T-helper 2 cell (primary cell): ENCODE results near the gene SLX4IP.
A peak's percentile ranks its signal among the peaks of the same experiment; 100 is the strongest.

Experiments used
- DNase-seq, 5 experiments: peaks; one replicate each; pipeline versions ENCODE4 v3.0.0 to v3.0.0-alpha.2; 2012 to 2022

Gene SLX4IP

GRCh38 chr20:10554285-10554684 is 119.2 kb downstream of the SLX4IP start:
- DNase-seq, result no peak

GRCh38 chr20:10555393-10555792 is 120.3 kb downstream of the SLX4IP start:
- no peak for DNase-seq

- DNase-seq, result no peak
Observed at GRCh38 chr20:10555865-10556308, 120.8 kb downstream of the SLX4IP start.

DNA sequence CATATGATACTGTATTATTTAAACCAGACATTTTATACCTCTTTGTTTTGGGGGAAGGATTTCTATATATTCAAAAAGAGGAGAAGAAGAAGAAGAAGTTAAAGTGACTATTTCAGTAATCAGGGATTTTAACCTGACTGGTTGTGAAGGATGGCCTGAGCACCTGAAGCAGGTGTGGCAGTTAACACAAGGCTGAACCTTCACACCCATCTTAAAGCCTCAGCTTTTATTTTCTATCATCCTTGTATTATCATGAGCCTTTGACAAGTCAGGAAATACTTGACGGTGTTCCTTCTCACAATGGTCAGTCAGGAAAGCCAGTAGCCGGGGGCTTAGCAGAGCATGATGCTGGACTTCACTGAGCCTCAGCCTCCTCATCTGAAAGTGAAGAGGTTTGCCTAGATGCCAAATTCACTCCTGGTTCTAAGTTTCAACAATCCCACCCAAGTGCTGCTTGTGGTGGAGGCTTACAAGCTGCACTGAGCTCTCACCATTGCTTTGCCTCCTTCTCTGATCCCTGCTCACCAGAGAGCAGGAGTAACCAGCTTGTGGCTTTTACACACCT is 121.5 kb downstream of the SLX4IP start:
- no peak for DNase-seq

DNA sequence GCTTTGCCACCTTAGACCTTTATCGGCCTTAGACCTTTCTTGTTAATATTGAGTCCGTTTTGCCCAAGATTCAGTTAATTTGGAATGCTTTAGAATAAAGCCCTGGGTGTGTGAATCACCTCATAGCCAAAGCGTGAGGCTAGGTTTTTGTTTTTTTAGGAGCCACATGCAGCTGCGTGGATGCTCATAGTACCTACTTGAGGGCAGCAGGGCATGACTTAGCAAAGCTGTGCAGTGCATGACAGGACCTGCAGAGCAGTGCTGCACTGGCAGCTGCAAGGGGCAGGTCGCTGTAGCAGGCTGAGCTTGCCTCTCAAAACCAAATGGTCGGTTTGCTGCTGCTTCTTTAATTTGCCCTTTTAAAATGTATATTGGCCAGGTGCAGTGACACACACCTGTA is 122.6 kb downstream of the SLX4IP start:
- no peak for DNase-seq

DNA sequence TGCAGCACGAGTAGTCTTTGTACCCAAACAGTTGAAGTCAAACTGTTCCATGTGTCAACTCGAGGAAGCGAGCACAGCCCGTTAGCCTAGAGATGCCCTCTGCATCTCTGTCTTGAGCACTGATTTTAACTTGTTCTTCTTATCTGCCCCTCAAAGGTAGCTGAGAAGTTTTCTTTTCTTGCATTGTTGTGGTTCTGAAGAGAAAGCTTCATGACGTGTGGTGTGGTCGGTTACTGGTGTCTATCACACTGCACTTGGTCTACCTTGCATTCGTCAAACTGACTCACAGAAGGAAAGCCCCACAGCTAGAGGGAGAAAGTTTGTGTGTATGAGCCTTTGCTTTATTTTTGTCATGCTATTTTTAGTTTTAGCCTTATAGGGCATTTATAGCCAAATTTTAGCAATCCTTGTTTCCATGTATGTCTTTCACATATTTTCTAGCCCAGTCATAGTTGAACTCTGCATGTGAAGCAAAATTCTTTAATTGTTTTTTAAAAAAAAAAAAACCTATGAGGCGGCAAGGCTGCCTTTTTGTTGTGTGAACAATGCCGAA is 123.6 kb downstream of the SLX4IP start:
- peak in 2 of 5 experiments; percentile 21 to 93 for DNase-seq

DNA sequence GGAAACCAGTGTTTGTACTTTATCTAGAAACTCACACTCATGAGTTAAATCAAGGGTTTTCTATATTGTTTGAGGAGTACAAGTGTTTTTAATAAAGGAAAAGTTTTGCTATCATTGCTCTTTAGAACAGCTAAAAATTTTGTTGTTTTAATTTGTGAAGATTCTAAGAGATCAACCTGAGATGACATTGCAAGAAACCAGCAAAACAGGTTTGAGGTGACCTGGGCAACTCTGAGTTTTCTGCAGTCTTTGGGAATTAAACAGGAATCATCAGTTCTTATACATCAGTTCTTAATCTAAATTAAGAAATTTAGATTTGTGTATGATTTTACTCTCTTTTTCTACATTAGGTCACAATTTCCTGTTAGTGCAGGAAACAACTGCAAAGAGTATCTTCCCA is 124.2 kb downstream of the SLX4IP start:
- DNase-seq, result no peak

DNA sequence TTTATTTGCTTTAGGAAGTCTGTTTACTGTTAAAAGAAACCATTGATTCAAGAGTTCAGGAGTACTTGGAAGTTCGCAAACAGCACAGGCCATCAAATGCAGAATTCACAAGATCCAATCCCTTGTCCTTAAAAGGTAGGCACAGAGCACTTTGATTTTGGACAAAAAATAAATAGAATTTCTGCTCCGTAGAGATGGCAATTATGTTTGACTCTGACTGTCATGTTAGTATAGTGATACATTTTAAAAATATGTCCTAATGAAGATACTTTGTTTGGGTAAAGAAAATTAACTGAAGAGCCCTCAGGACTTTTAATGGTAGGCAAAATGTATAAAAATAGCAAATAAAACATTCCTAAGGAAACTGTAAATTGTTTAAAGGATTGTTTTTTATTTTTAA is 125.6 kb downstream of the SLX4IP start:
- no peak for DNase-seq

DNA sequence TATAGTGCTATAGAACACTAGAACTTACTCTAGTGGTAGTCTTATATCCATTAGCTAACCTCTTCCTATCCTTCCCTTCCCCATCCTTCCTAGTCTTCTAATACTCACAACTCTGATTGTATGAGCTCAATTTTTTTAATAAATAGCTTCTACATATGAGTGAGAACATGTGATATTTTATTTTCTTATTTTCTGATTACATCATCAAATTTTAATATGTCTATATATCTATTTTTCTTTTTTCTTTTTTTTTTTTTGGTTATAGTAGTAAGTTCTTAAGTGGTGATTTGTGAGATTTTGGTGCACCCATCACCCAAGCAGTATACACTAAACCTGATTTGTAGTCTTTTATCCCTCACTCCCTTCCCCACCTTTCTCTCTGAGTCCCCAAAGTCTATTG is 126.2 kb downstream of the SLX4IP start:
- DNase-seq, result no peak

DNA sequence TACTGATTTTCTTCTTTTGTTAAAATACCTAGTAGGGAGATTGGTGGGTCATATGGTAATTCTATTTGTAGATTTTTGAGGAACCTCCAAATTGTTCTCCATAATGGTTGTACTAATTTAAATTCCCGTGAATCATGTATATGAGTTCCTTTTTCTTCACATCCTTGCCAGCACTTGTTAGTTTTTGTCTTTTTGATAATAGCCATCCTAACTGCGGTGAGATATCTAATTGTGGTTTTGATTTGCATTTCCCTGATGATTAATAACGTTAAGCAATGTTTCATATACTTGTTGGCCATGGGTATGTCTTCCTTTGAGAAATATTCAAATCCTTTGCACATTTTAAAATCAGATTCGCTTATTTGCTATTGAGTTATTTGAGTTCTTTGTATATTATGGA is 127.8 kb downstream of the SLX4IP start:
- no peak for DNase-seq

GRCh38 chr20:10563935-10564492 is 128.9 kb downstream of the SLX4IP start:
- peak in 1 of 5 experiments; percentile 22 for DNase-seq

DNA sequence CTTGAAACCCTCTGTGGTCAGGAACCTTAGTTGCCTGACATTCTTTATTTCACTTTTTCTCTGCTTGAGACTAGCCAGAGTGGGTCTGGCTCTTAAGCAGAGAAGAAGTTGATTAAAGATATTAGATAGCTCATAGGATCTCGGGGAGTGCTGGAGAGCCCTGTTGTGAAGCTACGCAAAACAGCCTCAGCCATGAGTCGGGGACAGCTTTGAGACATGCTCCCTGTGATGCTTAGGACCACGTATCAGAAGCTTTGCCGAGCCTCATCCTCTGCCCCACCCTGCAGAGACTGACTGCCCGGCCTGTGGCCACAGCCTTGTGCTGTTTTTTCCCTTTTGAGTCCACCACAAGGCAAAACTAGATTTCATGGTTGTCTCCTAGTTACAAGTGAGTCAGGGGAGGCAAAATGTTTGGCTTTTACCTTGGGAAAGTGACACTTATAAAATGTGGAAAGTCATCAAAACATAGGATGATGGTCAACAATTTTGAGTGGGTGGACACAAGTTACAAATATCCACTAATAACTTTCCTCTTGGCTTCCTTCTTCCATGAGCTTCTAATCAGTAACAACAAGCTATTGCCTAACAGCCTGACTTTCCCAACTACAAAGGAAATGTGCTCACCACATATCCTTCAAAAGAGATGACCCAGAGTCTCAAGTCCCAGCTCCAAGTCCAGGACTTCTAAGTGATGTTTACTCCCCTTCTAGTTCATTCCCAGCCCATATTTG is 130.3 kb downstream of the SLX4IP start:
- no peak for DNase-seq

GRCh38 chr20:10565922-10566897 is 131.1 kb downstream of the SLX4IP start:
- no peak for DNase-seq

DNA sequence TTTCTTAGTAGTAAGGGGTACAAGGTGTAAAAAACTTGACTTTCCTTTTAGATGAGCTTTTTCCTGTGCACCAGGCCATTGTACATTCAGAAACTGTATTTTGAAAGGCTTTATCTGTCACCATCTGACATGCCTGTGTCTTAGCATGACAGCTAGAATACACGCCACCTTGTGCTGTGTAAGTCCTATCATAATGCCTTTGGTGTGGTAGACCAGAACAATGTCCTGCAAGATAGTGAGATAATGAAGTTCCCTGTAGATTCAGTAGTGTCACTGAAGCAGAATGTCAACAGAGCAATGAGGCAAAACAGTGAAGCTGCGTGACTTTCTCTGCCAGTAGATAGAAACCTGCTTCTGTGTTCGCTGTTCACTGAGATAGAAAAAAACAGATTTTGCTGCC is 132.9 kb downstream of the SLX4IP start:
- peak in 2 of 5 experiments; percentile 6 to 80 for DNase-seq

GRCh38 chr20:10571313-10571815 is 136.3 kb downstream of the SLX4IP start:
- peak in 1 of 5 experiments; percentile 16 for DNase-seq

GRCh38 chr20:10572853-10573252 is 137.7 kb downstream of the SLX4IP start:
- no peak for DNase-seq

GRCh38 chr20:10573273-10573950 is 138.3 kb downstream of the SLX4IP start:
- DNase-seq, result no peak

- DNase-seq, result no peak
Observed at GRCh38 chr20:10573951-10574339, 138.8 kb downstream of the SLX4IP start.

DNA sequence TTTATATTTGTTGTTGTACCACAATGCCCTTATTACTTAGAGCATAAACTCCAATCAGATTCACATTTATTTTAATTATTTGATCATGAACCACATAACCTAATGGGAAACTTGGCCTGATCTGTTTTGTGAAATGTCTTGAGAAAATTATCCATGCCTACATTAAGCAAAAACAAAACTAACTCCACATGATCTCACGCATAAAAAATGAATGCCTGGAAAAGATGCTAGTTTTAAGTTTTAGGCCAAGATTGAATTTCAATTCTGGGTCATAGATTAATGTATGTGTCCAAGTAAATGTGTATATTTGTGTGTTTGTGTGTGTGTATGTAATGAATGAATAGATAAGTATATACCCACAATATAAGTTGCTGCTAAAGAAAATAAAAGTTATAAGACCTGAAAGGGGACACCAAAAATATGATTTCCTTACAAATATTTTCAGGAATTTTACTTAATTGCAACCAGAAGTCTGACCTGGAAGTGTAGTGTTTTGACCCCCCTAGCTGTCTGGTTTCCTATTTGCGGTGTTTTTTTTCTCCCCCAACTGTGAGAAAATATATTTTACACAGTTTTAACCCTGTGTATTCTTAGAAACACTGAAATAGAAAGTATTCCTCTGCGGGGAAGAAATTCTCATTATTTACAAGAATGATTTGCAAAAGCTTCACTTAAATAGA is 141.4 kb downstream of the SLX4IP start:
- no peak for DNase-seq

DNA sequence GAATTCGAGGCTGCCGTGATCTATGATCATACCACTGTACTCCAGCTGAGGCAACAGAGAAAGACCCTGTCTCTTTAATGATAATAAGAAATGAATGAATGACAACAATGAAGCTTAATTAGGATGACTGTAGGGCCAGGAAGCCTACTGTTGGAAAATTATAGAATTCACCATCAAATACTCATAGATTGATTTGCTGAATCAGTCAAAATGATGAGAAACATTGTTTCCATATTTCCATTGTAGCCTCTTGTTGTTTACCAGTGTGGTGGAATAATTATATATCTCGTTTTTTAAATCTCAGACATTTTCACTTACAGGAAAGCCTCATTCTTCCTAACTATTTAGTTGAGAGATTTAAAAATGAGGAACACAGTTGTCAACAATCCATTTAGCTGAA is 142.5 kb downstream of the SLX4IP start:
- DNase-seq, result no peak

DNA sequence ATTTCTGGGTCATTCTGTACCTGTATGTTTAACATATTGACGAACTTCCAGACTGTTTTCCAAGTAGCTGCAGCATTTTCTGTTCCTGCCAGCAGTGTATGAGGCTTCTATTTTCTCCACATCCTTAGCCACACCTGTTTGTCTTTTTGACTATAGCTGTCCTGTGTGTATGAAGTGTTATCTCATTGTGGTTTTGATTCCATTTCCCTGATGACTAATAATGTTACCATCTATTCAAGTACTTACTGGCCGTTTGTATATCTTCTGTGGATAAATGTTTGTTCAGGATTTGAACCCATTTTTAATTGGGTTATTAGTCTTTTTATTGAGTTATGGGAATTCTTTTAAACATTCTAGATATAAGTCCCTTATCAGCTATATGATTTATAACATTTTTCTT is 143.5 kb downstream of the SLX4IP start:
- peak in 1 of 5 experiments; percentile 68 for DNase-seq
